HG02938 (cell line): ENCODE data around the gene NPC1.
A peak's percentile ranks its signal among the peaks of the same experiment; 100 is the strongest.
"Not testable (repeated sequence)": the region's sequence is repeated elsewhere in the genome, so short reads cannot be mapped to it uniquely, and the experiment has no call there.

ENCODE experiments used
- ATAC-seq: cut with Tn5 transposase; IDR thresholded peaks from one replicate; pipeline ENCODE4 v1.9.1; 2021; ENCODE audit warnings: mild to moderate bottlenecking, moderate library complexity; ENCODE audit not compliant: unreplicated experiment

The NPC1 gene

DNA sequence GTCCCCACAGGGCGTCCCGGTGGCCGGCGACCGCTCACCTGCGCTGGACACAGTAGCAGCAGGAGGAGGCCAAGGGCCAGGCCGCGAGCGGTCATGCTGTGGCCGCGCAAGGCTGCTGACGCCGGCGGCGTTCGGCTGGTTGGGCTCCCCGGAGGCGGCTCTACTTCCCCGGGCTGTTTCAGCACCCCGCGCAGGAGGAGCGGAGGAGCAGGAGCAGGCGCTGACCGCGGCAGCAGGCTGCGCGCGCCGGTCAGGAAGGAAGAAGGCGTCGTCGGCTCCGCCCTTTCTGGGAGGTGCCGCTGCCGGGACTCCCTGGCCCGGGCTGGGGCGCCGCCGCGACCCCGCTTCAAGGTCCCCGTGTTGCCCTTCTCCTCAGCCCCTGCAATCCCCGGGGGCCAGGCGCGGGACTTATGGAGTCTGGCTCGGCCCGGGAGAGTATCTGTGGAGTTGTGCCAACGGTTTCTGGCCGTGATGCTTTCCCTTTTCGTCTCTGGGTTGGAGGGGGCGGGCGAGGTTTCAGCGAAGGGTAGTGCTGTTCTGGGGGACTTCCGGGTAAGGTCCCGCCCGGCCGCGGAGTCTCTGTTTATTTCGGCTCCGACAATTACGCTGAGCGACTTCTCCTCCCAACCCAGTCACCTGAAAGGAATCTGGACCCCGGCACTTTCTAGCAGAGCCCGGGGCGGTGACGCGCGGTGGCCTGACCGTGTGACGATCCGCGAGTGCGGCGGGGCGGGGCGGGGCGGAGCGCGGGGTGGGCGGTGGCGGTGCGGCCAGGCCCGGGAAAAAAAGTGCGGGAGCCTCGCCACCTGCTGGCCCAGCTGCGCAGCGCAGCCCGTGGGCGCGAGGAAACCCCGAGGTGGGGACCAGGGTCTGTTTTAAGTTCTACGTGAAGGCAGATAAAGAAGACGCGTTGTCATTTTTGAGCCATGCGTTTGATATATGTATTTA, at the start of gene NPC1:
NPC1 (minus strand) TSS at position 258 of the 948 bp plus-strand sequence; CDS start at position 95, 163 bp downstream.
- ATAC-seq, result peak; percentile 86

DNA sequence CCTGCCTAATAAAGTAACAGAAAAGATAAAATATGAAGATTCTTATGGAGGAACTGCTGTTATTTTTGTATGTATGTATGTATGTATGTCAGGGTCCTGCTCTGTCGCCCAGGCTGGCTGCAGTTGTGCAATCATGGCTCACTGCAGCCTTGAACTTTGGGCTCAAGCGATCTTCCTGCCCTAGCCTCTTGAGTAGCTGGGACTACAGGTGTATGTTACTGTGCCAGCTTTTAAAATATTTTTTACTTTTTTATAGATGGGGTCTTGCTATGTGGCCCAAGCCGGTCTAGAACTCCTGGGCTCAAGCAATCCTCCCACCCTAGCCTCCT, 49.7 kb upstream of the NPC1 start:
- no peak for ATAC-seq

DNA sequence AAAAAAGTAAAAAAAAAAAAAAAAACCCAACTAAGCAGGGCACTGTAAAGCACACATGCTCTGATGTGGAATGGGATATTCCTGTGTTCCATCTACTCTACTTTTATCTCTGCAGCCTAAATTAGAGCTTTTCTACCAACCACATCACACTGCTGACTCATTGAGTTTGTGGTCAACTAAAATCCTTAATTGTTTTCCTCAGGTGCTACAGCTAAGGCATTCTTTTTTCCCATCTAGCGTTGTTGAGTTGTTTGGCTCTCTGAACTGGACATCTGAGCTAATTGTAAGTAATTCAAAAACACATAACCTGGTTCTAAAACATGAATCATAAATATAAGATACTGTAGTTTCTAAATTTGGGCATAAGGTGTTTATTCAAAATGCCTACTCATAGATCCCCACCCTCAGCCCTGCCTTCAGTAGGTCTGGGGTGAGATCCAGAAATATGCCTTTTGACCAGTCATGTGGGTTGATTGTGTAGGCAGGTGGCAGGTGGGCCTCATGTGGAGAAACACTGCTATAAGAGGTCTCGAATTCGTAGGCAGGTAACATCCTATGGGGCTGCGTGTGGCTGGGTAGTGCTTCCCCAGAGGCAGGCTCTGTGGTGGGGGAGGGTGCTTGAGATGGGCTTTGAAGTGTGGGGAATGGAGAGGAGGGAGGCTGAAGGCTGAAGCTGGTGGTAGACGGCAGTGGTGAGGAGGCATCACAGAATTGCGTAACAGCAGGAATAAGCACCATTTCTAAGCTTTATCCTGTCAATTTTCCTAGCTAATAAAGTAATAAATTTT, 49.2 kb upstream of the NPC1 start:
- ATAC-seq, result no peak

DNA sequence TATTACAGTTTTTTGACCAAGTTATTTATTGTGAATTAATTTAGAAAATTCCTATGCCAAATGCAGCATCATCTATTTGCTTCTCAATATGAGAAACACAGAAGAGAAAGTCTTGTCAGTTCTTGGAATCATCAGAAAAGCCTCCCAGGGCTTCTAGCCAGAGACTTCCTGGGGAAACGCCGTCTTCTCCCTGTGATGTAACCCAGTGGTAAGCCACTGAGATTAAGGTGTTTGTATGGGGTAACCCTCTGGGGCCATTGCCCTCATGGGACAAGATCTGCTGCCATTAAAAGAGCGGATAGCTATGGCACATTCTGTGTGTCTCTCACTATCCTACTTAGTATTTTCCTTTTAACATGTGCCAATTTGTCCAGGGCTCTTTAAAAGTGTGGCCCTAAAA, 48.4 kb upstream of the NPC1 start:
- no peak for ATAC-seq

DNA sequence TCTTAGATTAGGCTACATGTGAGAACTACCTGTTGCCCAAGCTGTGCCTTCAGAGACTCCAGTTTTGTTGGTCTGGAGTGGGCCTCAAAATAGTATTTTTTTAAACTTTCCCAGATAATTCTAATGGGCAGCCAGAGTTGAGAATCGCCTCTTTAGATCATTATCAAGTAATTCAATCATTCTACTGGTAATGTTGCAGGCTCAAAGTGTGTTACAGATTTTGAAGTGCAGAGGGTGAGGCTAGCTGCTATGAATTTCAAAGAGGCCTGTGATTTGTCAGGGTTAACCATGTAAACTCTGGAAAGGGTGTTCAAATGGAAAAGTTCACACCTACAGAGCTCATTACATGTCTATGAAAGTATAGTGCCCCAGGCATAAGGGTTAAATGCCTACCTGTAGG, 46.3 kb upstream of the NPC1 start:
- no peak for ATAC-seq

DNA sequence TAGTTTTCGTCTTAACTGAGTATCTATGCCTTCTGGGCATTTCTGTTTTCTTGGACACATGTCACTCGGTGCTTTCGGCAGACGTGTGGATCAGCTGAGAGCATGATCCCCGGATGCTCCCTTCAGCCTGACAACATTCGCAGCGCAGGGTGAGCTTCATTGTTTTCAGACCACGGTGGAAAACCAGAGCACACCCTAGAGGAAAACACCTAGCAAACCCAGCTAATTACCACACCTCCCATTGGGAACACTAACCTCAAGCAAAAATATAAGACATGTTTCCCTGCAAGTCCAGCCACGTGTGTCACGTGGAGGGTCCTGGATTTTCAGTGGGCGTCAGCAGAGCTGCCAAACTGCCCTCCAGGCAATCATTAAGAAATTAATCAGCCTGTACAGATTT, 45.4 kb upstream of the NPC1 start:
- no peak for ATAC-seq

DNA sequence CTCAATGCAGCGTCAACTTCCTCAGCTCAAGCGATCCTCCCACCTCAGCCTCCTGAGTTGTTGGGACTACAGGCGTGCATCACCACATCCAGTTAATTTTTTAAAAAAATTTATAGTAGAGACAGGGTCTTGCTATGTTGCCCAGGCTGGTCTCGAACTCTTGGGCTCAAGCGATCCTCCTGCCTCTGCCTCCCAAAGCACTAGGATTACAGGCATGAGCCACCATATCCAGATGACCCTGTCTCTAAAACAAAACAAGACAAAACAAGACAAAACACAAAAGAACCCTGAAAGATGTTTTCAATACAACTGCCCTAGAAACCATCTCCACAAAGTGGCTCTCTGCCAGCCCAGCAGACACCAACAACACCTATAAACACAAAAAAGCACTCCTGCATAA, 45.0 kb upstream of the NPC1 start:
- no peak for ATAC-seq

DNA sequence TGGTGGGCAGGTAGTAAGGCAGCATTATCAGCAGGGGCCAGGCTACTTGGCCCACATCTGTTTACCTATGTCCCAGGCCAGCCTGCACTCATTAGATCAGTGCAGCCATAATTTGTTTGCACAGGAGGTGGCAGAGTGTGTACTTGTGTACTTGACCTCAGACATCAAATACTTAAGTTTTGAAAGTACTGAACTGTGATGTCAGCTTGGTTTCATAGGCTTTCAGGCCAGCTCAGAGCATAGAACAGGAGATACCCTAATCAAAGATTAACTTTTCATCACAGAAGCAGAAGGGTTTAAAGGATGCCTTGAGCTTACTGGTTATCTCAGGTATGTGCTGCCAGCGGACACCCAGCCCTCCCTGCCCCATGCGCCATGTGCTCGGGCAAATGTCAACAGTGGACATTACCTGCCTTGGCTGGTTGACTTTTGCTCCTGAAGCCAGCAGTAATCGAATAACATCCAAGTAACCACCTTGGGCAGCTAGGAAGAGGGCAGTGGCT, 43.2 kb upstream of the NPC1 start:
- ATAC-seq, result peak; percentile 97

DNA sequence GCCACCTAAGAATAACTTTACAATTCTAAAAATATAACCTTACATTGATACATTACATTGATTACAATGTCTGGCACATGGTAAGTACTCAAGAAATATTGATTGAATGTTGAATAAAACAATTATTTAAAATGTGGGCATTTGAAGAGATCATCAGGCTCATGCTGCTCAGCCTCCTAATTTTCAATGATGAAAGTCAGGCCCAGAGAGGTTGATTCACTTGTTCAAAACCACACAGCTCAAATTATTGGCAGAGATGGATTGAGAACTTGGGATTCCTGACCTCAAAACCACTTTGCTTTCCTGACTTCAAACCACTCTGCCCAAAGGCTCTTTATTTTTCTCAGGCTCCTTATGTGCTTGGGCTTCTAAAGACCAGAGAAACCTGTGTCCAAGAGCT, 41.7 kb upstream of the NPC1 start:
- ATAC-seq, result no peak

DNA sequence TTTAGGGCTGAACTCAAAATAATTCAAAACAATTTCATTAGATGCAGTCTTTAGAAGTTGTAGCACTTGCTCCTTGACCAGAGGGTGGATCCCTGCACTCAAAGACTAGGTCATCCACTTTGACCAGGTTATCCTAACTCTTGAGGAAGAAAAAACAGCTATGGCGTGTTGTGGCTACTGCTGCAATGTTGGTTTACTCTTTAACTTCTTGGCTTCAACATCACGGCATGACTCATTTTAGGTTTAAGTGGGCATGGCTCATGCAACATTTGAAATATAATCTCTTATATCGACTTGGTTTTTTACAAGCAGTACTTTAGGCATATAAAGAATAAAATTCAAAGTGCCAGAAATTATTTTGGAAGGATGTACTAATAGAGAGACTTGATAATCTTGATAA, 41.0 kb upstream of the NPC1 start:
- no peak for ATAC-seq

DNA sequence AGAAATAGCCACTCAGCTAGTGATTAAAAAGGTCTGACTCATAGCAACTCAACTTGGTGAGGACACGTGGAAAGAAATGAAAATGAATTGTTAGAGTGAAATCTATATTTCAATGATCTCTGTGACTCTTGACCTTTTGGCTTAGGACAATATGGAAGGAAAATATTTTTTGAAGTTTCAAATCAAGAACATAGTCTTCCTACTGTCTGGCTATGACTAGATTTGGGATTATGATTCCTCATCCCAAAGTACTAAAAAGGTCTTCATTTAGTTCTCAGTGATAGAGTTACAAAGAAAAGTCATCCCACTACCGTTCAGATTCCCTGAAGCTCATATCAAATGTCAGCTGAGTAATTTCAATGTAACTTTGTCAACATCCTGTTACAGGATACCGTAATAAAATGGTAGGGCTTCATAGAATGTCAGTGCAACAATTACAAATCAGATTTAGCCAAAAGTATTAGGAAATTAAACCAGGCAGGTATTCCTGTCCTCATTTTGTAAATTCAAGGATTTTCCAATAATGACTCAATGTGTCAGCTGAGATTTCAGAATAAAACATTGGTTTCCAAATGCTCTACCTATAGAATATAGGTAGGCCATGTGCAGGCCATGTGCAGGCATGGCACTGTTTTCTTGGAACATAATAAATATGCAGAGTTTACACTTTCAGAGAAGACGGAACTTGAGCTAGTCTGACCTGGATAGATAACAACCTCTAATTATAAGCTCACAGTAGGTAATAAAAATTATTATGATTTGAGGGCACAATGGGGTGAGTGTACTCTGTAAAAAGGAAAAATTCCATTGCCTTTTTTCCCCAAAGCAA, 40.4 kb upstream of the NPC1 start:
- no peak for ATAC-seq

DNA sequence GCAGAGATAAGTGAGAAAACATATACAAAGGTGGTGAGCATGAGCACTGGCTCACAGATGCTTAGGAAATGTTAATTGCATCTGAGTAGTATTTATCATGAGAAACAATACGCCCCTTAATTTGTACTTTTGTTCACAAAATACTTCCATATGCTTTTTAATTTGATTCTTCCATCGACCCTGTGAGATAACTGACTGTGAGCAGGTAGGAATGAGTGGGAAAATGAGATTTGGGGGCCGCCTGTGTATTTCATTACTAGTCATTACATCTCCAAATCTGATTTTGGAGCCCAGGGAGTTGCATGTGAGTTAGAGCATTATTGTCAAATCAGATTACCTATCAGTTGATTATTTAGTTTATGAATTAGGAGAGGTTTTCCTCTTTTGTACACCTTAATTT, 36.7 kb upstream of the NPC1 start:
- ATAC-seq, result no peak

DNA sequence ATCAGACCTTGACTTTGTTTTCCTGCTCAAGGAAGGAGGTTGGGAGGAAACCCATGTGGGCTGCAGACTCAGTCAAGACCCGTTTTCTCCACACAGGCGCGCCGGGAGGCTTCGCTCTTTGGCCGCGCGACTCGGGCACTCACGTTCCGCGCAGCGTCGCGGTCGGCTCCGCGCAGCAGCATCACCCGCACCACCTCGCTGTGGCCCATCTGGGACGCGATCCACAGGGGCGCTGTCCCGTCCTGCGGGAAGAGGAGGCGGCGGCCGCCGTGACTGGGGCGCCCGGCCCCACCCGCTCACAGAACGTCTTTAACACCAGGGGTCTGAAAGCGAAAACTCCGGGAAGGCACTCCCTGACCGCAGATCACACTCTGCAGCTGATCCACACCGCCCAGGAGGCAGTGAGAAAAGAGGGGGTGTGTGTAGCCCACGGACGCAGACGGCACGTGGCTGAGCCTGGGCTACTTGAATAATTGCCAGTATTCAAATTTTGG, 33.1 kb upstream of the NPC1 start:
- no peak for ATAC-seq

DNA sequence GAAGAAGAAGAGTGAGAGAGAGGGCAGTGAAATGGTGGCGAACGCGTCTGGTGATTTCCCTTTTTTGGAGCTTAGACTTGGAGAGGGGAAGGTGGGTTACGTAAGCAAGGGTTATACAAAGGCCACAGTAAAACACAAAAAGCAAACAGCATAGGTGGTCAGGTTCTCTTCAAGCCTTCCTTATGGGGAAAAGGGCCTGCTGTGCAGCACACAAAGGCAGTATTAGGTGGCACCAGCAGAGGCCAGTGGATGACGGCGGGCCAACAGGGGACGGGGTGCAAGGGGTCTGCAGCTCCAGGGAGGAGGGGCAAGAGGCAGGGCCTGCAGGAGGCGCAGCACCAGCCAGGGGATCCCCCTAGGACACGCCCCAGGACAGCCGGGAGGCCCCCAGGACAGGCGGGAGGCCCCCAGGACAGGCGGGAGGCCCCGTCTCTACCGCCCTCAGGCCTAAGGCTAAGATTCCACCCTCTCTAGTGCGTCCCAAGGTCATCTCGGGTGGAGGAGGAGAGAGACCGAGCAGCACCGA, 32.6 kb upstream of the NPC1 start:
- no peak for ATAC-seq

DNA sequence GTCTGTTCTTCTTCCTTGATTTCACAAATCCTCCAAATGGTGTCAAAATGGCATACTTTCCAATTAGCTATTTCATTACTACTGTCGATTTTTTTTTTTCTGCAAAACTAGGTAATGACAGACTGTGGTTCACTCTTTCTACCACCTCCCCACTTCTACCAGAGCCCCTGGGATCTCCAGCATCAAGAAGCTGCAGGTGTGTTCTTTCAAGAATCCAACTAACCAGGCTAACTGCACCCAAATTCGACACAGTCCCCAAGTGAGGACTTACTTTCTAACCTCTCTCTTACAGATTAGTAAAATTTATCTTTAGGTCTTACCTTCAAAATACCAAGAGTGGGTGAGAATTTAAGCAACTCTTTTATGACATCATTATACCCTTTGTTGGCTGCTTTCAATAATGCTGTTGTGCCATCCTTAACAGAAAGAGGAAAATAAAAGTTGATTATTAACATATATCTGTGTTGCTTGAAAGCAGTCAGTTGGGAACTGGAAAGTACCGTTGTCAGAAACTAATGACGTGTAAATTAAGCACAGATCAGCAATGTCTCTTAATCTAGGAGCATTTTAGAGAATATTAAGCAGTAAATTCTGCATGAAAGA, 31.2 kb upstream of the NPC1 start:
- peak; percentile 55 for ATAC-seq

DNA sequence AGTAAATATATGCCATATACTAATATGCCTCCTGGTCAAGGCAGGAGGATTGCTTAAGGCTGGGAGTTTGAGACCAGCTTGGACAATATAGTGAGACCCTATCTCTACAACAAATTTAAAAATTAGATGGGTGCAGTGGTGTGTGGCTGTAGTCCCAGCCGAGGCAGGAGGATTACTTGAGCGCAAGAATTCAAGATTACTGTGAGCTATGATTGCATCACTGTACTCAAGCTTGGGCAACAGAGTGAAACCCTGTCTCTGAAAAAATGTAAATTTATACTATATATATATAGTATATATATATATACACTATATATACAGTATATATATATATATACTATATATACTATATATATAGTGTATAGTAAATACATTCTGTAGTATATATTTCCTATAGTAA, 30.0 kb upstream of the NPC1 start:
- ATAC-seq, result no peak

DNA sequence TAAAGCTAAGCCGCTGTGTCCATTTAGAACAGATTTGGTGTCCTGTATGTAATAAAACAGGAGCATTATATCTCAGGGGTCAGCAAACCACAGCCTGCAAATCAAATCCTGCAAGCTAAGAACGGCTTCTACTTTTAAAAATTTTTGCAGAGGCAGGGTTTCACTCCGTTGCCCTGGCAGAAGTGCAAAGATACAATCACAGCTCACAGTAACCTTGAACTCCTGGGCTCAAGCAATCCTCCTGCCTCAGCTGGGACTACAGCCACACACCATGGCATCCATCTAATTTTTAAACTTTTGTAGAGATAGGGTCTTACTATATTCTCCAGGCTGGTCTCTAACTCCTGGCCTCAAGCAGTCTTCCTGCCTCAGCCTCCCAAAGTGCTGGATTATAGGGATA, 28.6 kb upstream of the NPC1 start:
- ATAC-seq, result no peak

DNA sequence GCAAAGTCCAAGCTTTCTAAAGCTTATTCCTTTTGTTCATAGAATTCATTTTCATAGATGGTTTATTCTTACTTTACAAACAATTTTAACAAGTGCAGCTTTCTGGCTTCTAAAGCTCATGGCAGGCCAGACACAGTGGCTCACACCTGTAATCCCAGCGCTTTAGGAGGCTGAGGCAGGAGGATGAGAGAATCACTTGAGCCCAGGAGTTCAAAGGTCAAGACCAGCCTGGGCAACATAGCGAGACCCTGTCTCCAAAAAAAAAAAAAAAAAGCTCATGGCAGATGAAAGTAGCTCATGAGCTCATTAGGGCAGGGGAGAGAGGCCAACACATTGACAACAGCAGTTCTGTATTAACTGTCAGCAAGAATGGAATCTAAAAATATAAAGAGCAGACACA, 28.1 kb upstream of the NPC1 start:
- no peak for ATAC-seq

DNA sequence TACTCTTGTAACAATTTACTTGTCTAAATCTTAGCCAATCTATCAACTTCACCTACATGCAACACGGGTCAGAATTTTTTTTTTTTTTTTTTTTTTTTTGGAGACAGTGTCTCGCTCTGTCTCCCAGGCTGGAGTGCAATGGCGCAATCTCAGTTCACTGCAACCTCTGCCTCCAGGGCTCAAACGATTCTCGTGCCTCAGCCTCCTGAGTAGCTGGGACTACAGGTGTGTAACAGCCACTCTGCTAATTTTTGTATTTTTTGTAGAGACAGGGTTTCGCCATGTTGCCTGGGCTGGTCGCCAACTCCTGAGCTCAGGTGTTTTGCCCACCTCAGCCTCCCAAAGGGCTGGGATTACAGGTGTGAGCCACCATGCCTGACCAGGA, 26.8 kb upstream of the NPC1 start:
- not testable (repeated sequence) for ATAC-seq

DNA sequence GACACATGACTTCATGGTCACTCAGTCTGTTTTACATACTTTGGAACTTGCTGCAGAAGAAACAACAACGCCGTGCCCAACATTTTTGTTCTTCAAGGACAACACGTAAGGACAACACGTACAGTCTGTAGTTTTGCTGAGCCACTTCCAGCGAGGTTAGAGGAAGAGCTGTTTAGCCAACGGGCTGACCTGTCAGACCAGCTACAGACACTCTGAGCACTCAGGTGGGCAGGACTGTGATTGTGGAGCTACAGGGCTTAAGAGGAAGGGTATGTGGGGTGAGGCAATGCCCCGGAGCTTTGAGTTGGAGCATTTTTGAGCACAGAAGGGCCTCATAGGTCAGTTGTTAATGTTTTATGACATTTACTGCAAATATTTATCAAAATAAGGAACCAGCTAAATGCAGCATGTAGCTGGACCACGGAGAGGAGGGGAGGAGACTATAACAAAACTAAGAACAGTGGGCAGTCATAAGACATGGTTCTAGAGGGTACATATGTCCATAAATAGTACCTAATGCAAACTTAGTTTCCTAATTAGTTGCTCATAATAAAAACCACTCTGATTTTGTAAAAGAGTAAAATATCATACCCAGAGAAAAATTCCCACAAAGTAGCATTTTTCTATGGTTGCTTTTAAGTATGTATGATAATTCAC, 26.3 kb upstream of the NPC1 start:
- peak; percentile 53 for ATAC-seq
